NCI-H526 treated with DMSO at 0.1 percent for 48 hours (cell line): ENCODE results near the gene SP2.

Source experiments
- DNase-seq: peaks from one replicate; lab custom pipeline; 2025; lab: John Stamatoyannopoulos, UW

Gene SP2

DNA sequence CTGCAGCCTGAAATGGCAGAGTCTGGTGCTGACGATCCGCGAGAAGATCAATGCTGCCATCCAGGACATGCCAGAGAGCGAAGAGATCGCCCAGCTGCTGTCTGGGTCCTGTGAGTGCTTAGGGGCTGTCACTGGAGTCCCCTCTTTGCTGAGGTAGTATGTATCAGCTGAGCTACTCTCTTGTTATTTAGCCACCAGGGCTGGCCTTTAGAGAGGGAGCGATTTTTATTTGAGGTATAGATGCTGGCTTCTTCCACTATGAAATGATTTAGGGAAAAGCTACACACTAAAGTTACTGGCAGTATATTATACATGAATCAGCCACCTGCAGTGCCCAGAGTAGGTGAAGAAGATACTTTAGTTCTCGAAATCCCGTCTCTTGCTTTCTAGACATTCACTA, 77.5 kb downstream of the SP2 start:
- no peak for DNase-seq

DNA sequence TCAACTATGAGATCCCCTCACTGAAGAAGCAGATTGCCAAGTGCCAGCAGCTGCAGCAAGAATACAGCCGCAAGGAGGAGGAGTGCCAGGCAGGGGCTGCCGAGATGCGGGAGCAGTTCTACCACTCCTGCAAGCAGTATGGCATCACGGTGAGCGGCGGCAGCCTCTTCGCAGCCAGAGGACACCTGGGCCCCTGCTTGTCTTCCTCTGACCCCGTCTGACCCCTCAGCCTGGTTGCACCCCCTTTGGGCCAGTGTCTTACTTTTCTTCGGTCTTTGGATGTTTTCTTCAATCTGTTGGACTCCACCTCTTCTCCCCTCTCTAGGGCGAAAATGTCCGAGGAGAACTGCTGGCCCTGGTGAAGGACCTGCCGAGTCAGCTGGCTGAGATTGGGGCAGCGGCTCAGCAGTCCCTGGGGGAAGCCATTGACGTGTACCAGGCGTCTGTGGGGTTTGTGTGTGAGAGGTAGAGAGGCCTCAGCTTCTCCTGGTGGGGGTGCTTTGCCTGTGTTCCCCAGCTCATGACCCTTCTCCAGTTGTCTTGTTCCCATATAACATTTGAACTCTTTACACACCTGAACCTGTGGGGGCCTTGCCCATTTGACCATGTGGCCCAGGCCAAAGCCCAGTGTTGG, 79.3 kb downstream of the SP2 start:
- no peak for DNase-seq

DNA sequence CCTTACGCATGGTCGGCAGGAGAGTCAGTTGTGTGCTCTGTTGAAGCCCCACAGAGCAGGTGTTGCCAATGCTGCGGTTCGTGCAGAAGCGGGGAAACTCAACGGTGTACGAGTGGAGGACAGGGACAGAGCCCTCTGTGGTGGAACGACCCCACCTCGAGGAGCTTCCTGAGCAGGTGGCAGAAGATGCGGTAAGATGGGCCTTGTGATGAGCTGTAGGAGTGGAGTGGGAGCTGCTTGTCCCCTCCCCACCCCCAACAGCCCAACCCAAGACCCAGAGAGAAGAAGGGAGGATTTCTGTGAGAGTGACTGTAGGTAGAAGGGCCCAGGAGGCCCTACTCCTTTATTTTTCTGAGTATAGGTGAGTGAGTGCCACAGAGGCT, 79.8 kb downstream of the SP2 start:
- DNase-seq: no peak

DNA sequence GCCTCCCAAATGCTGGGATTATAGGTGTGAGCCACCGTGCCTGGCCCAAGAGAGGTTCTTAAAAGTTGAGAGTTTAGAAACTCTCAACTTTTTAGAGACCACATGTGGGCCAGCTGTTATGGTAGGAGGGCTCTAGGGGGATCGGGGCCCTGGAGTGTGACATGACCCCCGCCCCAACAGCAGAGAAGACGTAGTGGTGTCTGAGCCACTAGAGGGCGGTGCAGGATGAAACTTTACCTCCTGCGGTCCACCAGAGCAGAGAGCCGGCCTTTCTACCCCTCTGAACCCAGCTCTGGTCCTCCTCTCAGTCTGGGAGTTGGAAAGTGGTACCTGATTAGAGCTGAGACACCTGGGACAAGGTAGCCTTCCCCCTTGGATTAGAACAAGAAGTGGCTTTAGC, 82.3 kb downstream of the SP2 start:
- peak; percentile 38 for DNase-seq
